ENCODE measurements around the gene MYBPC1. TPM values are rescaled to one million over a fixed set of nuclear protein-coding genes. Genes with fewer than 3 reads are reported as not detected.
"Not testable (repeated sequence)": the region's sequence is repeated elsewhere in the genome, so short reads cannot be mapped to it uniquely, and the experiment has no call there.

The MYBPC1 gene, protein sequence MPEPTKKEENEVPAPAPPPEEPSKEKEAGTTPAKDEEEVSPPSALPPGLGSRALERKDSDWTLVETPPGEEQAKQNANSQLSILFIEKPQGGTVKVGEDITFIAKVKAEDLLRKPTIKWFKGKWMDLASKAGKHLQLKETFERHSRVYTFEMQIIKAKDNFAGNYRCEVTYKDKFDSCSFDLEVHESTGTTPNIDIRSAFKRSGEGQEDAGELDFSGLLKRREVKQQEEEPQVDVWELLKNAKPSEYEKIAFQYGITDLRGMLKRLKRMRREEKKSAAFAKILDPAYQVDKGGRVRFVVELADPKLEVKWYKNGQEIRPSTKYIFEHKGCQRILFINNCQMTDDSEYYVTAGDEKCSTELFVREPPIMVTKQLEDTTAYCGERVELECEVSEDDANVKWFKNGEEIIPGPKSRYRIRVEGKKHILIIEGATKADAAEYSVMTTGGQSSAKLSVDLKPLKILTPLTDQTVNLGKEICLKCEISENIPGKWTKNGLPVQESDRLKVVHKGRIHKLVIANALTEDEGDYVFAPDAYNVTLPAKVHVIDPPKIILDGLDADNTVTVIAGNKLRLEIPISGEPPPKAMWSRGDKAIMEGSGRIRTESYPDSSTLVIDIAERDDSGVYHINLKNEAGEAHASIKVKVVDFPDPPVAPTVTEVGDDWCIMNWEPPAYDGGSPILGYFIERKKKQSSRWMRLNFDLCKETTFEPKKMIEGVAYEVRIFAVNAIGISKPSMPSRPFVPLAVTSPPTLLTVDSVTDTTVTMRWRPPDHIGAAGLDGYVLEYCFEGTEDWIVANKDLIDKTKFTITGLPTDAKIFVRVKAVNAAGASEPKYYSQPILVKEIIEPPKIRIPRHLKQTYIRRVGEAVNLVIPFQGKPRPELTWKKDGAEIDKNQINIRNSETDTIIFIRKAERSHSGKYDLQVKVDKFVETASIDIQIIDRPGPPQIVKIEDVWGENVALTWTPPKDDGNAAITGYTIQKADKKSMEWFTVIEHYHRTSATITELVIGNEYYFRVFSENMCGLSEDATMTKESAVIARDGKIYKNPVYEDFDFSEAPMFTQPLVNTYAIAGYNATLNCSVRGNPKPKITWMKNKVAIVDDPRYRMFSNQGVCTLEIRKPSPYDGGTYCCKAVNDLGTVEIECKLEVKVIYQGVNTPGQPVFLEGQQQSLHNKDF
- not detected for total RNA-seq
- polyA plus RNA-seq = not detected
- 0 reads per million in 6 experiments for total RNA-seq

DNA sequence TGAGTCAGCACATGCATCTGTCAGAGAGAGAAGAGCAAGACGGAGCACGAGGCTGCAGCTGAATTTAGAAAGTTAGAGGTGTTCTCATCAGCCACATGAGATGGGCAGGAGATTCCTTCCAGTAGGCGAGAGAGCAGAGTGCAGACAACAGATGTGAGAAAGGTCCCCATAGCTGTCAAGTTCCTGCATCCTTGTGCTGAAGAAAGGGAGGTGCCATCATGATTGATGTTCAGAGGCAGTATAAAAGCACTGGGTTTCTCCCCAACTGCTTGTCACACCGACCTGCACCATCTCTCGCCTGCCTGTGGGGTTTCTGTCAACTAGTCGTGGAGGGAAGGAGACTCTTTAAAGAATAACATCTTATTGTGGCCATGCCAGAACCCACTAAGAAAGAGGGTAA, at the start of gene MYBPC1:
MYBPC1 (plus strand) TSS at position 272 of the 400 bp plus-strand sequence; CDS start at position 372, 100 bp downstream.
- Mint-ChIP-seq H3K4me3 (no peak within 1 kb of the TSS), H3K4me1 (no peaks in the 10 kb centered on the region), H3K9me3 (no peaks in the 10 kb centered on the region), H3K36me3 (no peaks in the 10 kb centered on the region), H3K27me3 (peaks cover 0 to 7% (median 0%) of the 10 kb centered on the region in 5 donors), H3K27ac (peak within 1 kb of the TSS in 1 of 10 donors; percentile 8)
- no peak for ATAC-seq
- DNase-seq = no peak
- POLR2A ChIA-PET = no interaction called here

- H3K4me3 Mint-ChIP-seq = no peak overlapping the region
- DNase-seq (no peak), ATAC-seq (no peak)
- peaks cover 0 to 10% (median 5%) of the 10 kb centered on the region in 9 donors for H3K9me3 Mint-ChIP-seq
- no peak overlapping the region for H3K27ac Mint-ChIP-seq
- peaks cover 11 to 28% (median 14%) of the 10 kb centered on the region in 5 donors for H3K27me3 Mint-ChIP-seq
- H3K36me3 Mint-ChIP-seq = no peaks in the 10 kb centered on the region
- H3K4me1 Mint-ChIP-seq = no peaks in the 10 kb centered on the region
- POLR2A ChIA-PET = no interaction called here
Measured at GRCh38 chr12:101551362-101552114, 43.2 kb upstream of the MYBPC1 start.

- Mint-ChIP-seq H3K4me3 (no peak overlapping the region), H3K27me3 (peaks cover 11 to 28% (median 14%) of the 10 kb centered on the region in 5 donors), H3K4me1 (no peaks in the 10 kb centered on the region), H3K9me3 (peaks cover 0 to 10% (median 5%) of the 10 kb centered on the region in 9 donors), H3K27ac (no peak overlapping the region), H3K36me3 (no peaks in the 10 kb centered on the region)
- ATAC-seq (no peak), DNase-seq (no peak)
- POLR2A ChIA-PET = no interaction called here
Measured at GRCh38 chr12:101552277-101552676, 42.5 kb upstream of the MYBPC1 start.

DNA sequence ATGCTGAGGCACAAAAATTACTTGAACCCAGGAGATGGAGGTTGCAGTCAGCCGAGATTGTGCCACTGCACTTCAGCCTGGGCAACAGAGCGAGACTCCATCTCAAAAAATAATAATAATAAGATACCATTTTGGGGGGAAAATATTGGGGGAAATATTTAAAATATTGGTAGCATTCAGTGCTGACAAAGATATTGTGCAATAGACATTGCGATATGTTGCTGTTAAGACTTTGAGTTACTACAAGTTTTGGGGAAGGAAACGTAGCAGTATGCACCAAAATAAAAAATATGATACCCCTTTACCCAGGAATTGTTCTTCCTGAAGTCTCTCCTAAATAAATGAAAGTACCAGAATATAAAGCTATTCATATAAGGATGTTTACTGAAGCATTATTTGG, 37.7 kb upstream of the MYBPC1 start:
- no peak for ATAC-seq
- H3K4me3 Mint-ChIP-seq = no peak overlapping the region
- H3K4me1 Mint-ChIP-seq = no peaks in the 10 kb centered on the region
- peaks cover 0 to 6% (median 0%) of the 10 kb centered on the region in 9 donors for H3K9me3 Mint-ChIP-seq
- DNase-seq = no peak
- peaks cover 8 to 26% (median 15%) of the 10 kb centered on the region in 5 donors for H3K27me3 Mint-ChIP-seq
- POLR2A ChIA-PET = no interaction called here
- H3K36me3 Mint-ChIP-seq = no peaks in the 10 kb centered on the region
- H3K27ac Mint-ChIP-seq = no peak overlapping the region

DNA sequence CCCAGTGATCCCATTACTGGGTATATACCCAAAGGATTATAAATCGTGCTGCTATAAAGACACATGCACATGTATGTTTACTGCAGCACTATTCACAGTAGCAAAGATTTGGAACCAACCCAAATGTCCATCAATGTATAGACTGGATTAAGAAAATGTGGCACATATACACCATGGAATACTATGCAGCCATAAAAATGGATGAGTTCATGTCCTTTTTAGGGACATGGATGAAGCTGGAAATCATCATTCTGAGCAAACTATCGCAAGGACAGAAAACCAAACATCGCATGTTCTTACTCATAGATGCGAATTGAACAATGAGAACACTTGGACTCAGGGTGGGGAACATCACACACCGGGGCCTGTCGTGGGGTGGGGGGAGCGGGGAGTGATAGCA, 36.0 kb upstream of the MYBPC1 start:
- H3K27ac Mint-ChIP-seq, DNase-seq, H3K4me3 Mint-ChIP-seq, ATAC-seq, H3K36me3 Mint-ChIP-seq, H3K9me3 Mint-ChIP-seq, H3K4me1 Mint-ChIP-seq, POLR2A ChIA-PET: not testable (repeated sequence)
- H3K27me3 Mint-ChIP-seq = peaks cover 6 to 23% (median 12%) of the 10 kb centered on the region in 5 donors

DNA sequence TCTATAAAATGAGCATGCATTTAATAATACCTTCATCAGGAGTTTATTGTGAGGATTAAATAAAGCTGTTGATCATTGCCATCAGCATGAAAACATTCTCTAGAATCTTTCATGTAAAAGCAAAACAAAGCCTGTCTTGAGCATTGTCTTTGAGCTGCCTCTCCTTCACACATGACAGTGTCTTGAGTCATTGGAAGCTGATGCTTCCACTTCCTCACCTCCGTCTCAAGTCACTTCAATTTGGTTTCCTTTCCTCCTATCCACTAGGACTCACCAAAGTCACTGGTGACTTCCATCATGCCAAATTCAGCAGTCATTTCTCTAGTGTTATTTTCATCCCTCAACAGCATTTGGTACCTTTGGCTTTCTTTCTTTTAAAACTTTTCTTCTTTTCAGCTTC, 31.6 kb upstream of the MYBPC1 start:
- ATAC-seq (no peak), DNase-seq (no peak)
- Mint-ChIP-seq H3K36me3 (peaks cover 0 to 5% (median 3%) of the 10 kb centered on the region in 3 donors), H3K4me1 (no peaks in the 10 kb centered on the region), H3K4me3 (no peak overlapping the region), H3K9me3 (peaks cover 0 to 5% (median 0%) of the 10 kb centered on the region in 9 donors), H3K27me3 (peaks cover 2 to 26% (median 19%) of the 10 kb centered on the region in 5 donors), H3K27ac (no peak overlapping the region)
- POLR2A ChIA-PET = no interaction called here

GRCh38 chr12:101564912-101565311, 29.9 kb upstream of the MYBPC1 start:
- no peak overlapping the region for H3K4me3 Mint-ChIP-seq
- peaks cover 0 to under 1% (median 0%) of the 10 kb centered on the region in 4 donors for H3K4me1 Mint-ChIP-seq
- peaks cover 0 to 5% (median 3%) of the 10 kb centered on the region in 3 donors for H3K36me3 Mint-ChIP-seq
- POLR2A ChIA-PET = no interaction called here
- H3K27ac Mint-ChIP-seq = no peak overlapping the region
- ATAC-seq (no peak), DNase-seq (no peak)
- peaks cover 2 to 26% (median 19%) of the 10 kb centered on the region in 5 donors for H3K27me3 Mint-ChIP-seq
- peaks cover 0 to 5% (median 0%) of the 10 kb centered on the region in 9 donors for H3K9me3 Mint-ChIP-seq

GRCh38 chr12:101566318-101566717, 28.5 kb upstream of the MYBPC1 start:
- POLR2A ChIA-PET = no interaction called here
- Mint-ChIP-seq H3K27me3 (peaks cover 2 to 26% (median 22%) of the 10 kb centered on the region in 5 donors), H3K9me3 (peaks cover 0 to 2% (median 0%) of the 10 kb centered on the region in 9 donors), H3K27ac (no peak overlapping the region), H3K4me3 (no peak overlapping the region), H3K4me1 (peaks cover 2 to 7% (median 2%) of the 10 kb centered on the region in 4 donors), H3K36me3 (peaks cover 0 to 5% (median 3%) of the 10 kb centered on the region in 3 donors)
- ATAC-seq = no peak
- DNase-seq = no peak

DNA sequence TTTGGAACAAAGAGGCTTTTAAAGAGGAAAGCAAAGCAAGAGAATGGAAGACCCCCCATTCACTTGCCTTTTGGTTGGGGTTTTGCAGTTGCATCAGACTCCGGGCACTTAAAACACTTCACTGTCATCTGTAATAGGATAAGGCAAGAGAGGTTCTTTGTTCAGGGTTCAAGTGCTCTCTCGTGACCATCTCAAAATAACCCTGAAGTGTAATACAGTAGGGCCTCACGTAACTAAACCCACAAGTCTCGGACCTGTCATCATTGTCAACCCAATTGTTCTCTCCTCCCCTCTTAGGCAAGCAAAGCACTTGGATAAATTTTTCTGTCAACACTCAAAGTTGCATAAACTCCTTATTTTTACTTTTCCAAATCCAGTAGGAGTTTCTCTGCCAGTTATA, 26.9 kb upstream of the MYBPC1 start:
- POLR2A ChIA-PET = no interaction called here
- peaks cover 2 to 26% (median 21%) of the 10 kb centered on the region in 5 donors for H3K27me3 Mint-ChIP-seq
- DNase-seq (no peak), ATAC-seq (no peak)
- peaks cover 2 to 7% (median 2%) of the 10 kb centered on the region in 4 donors for H3K4me1 Mint-ChIP-seq
- H3K9me3 Mint-ChIP-seq = peaks cover 0 to 2% (median 0%) of the 10 kb centered on the region in 9 donors
- no peak overlapping the region for H3K27ac Mint-ChIP-seq
- no peak overlapping the region for H3K4me3 Mint-ChIP-seq
- peaks cover 0 to 5% (median 3%) of the 10 kb centered on the region in 3 donors for H3K36me3 Mint-ChIP-seq

- H3K36me3 Mint-ChIP-seq = peaks cover 0 to 3% (median 0%) of the 10 kb centered on the region in 3 donors
- no peak overlapping the region for H3K27ac Mint-ChIP-seq
- DNase-seq (no peak), ATAC-seq (no peak)
- POLR2A ChIA-PET = no interaction called here
- H3K27me3 Mint-ChIP-seq = peaks cover 2 to 13% (median 13%) of the 10 kb centered on the region in 5 donors
- peaks cover 2 to 7% (median 2%) of the 10 kb centered on the region in 4 donors for H3K4me1 Mint-ChIP-seq
- no peaks in the 10 kb centered on the region for H3K9me3 Mint-ChIP-seq
- no peak overlapping the region for H3K4me3 Mint-ChIP-seq
Measured at GRCh38 chr12:101570047-101570446, 24.7 kb upstream of the MYBPC1 start.

DNA sequence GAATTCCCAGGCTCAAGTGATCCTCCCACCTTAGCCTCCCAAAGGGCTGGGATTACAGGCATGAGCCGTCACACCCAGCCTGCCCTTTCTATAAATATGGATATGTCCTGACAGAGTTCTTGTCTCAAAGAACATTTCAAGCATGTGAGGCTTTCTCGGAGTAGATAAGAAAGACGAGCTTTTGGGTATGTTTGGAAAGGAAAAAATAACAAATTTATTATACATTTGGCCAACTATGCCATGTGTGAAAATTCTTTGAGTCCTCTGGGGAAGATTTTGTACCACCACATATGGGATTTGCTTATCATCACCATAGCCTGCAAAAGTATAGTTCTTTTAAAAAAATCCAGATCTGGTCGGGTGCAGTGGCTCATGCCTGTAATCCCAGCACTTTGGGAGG, 23.7 kb upstream of the MYBPC1 start:
- no peak overlapping the region for H3K4me3 Mint-ChIP-seq
- peaks cover 2 to 7% (median 2%) of the 10 kb centered on the region in 4 donors for H3K4me1 Mint-ChIP-seq
- H3K9me3 Mint-ChIP-seq = no peaks in the 10 kb centered on the region
- POLR2A ChIA-PET = interaction anchor here (0.6 kb wide), 1 partner anchor 167 kb away, joined by 4 read pairs; no protein-coding TSS in a partner anchor
- no peak for DNase-seq
- no peak overlapping the region for H3K27ac Mint-ChIP-seq
- no peaks in the 10 kb centered on the region for H3K36me3 Mint-ChIP-seq
- peaks cover under 1 to 11% (median 4%) of the 10 kb centered on the region in 5 donors for H3K27me3 Mint-ChIP-seq
- ATAC-seq = no peak

GRCh38 chr12:101573743-101574142, 21.0 kb upstream of the MYBPC1 start:
- Mint-ChIP-seq H3K4me1 (peaks cover 2 to 7% (median 2%) of the 10 kb centered on the region in 4 donors), H3K9me3 (no peaks in the 10 kb centered on the region), H3K27me3 (peaks cover 0 to 8% (median 0%) of the 10 kb centered on the region in 5 donors), H3K4me3 (no peak overlapping the region), H3K27ac (no peak overlapping the region), H3K36me3 (no peaks in the 10 kb centered on the region)
- ATAC-seq (no peak), DNase-seq (no peak)
- POLR2A ChIA-PET = no interaction called here
